Psoas muscle (tissue), 8 donors: ENCODE data around the gene EVI5L. TPM values are rescaled to one million over a fixed set of nuclear protein-coding genes. Genes with fewer than 3 reads are reported as not detected.

Experiments used
- ATAC-seq, 4 donors: fragments of 200-7000 bp; cut with Tn5 transposase; one replicate each; pipeline ENCODE4 v1.9.1; 2020; ENCODE audit warnings: moderate library complexity in 3 of 4, mild to moderate bottlenecking in 2 of 4
- DNase-seq, 2 donors: peaks; one replicate each; pipeline ENCODE4 v3.0.0-alpha.2; 2020
- H3K27ac ChIP-seq: fragments of 200-600 bp; one replicate; pipeline ENCODE4 v1.8.0; 2022
- H3K27me3 ChIP-seq, 3 donors: fragments of 200-600 bp in 1 of 3; one replicate each; pipeline versions ENCODE4 v1.6.1 to v1.8.0; 2013 to 2022; ENCODE audit warnings: low read length in 2 of 3, mild to moderate bottlenecking in 2 of 3, moderate library complexity in 1 of 3; ENCODE audit not compliant: insufficient read depth in 3 of 3
- H3K36me3 ChIP-seq, 2 donors: fragments of 200-600 bp in 1 of 2; one replicate each; pipeline versions ENCODE4 v1.6.1 to v1.8.0; 2013 to 2022; ENCODE audit warnings: low read depth in 1 of 2, mild to moderate bottlenecking in 1 of 2, moderate library complexity in 1 of 2; ENCODE audit not compliant: insufficient read depth in 1 of 2
- H3K4me1 ChIP-seq: fragments of 200-600 bp; one replicate; pipeline ENCODE4 v1.8.0; 2022
- H3K4me3 ChIP-seq: fragments of 200-600 bp; one replicate; pipeline ENCODE4 v1.8.0; 2022; ENCODE audit warnings: mild to moderate bottlenecking
- H3K9me3 ChIP-seq: fragments of 200-600 bp; one replicate; pipeline ENCODE4 v1.8.0; 2022
- WGBS, 3 donors: extraction: QIAGEN DNeasy Blood & Tissue Kit; methylation state at CpG; one replicate each; pipeline versions ENCODE4 v1.1.6 to v1.1.7; 2013; 5-methylcytosine and 5-hydroxymethylcytosine counted together
- intact Hi-C, 2 donors: fragments of 100-400 bp; cut with DNase I; formaldehyde crosslinking; loops; one replicate each; pipeline versions ENCODE4 v1.11.0 to v1.14.2; 2022
- polyA plus RNA-seq, 3 donors: library from polyadenylated mRNA; stranded (reverse); fragments of 200-250 nt; gene quantifications; one replicate each; pipeline ENCODE4 v1.2.3, GENCODE V29; 2013
- total RNA-seq, 4 donors: library from RNA; stranded (reverse); fragmentation: NEBNext Ultra II Directional in 2 of 4; extraction: Animal tissue kit (Norgen Biotek cat#: 25700) in 2 of 4; gene quantifications; one replicate each; pipeline versions ENCODE4 v1.2.1 to v1.2.4, GENCODE V29; 2021 to 2023
- TF ChIP-seq, protein P1 (sequence below): fragments of 200-600 bp; IDR thresholded peaks from one replicate; pipeline ENCODE4 v1.8.0; 2022; ENCODE audit warnings: antibody characterized with exemption
- donor health status: healthy with polysubstance abuse.
- donor health status: DM: no; HTN: no; CAD: no; lungs with moderate emphysema.
- donor health status: Bipolar disorder and iron deficiency.
- donor health status: healthy.
- donor health status: DM: yes; HTN: yes; CAD: no.
- donor health status: DM: no; HTN: no; CAD: no.
- donor health status: DM: no; HTN: no; CAD: no.
- donor health status: DM: yes; HTN: yes; CAD: no.

Gene EVI5L
- total and polyA plus RNA-seq, 7 donors = 5.8 to 25.9 (median 13.9) TPM

DNA sequence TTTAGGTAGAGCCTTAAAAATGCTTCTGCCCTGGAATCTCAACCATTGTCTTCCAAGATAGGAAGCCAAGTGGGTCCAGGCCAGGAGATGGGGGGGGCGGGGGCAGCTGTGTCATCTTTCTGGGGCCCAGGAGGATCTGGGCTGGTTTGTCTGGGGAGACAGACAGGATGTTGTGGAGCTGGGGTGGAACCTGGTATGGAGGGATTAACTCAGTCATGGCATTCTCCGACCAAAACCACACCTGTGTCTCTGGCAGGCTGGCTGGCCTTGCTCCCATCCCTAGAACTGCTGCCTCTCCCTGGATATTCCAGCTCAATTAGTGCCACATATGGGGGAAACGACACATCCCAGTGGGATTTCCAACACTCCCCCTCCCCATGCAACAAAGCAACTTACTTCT is 70.9 kb downstream of the EVI5L start:
- intact Hi-C loops = loop anchor here in 1 of 2 donors (5.0 kb wide), 1 partner anchor 931 kb away; the partner anchor contains the start of genes MBD3L1 and ZNF558
- Histone ChIP-seq H3K36me3 (peaks cover 0 to 4% of the 10 kb centered on the region in 2 donors), H3K27ac (no peak overlapping the region), H3K4me3 (no peak overlapping the region), H3K27me3 (no peaks in the 10 kb centered on the region), H3K9me3 (no peaks in the 10 kb centered on the region), H3K4me1 (peaks cover 23% of the 10 kb centered on the region)
- DNase-seq = no peak
- TF ChIP-seq, protein P1, sequence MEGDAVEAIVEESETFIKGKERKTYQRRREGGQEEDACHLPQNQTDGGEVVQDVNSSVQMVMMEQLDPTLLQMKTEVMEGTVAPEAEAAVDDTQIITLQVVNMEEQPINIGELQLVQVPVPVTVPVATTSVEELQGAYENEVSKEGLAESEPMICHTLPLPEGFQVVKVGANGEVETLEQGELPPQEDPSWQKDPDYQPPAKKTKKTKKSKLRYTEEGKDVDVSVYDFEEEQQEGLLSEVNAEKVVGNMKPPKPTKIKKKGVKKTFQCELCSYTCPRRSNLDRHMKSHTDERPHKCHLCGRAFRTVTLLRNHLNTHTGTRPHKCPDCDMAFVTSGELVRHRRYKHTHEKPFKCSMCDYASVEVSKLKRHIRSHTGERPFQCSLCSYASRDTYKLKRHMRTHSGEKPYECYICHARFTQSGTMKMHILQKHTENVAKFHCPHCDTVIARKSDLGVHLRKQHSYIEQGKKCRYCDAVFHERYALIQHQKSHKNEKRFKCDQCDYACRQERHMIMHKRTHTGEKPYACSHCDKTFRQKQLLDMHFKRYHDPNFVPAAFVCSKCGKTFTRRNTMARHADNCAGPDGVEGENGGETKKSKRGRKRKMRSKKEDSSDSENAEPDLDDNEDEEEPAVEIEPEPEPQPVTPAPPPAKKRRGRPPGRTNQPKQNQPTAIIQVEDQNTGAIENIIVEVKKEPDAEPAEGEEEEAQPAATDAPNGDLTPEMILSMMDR = no peak
- WGBS, 3 donors = 17 to 53% (median 38%) methylated on average over 3 of the region's 3 CpGs
- ATAC-seq = no peak

DNA sequence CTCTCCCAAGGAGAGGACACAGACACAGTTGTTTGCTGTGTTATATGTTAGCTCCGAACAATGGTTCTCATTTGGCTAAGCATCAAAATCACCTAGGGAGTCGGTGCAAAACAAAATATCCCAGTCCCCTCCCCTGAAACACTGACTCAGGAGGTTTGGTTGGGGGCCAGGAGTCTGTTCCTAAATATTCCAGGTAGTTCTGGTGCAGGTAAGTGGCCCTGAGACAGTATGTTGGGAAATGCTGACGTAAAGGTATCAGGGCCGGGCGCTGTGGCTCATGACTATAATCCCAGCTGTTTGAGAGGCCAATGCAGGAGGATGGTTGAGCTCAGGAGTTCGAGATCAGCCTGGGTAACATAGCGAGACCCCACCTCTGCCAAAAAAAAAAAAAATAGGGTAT is 71.3 kb downstream of the EVI5L start:
- Histone ChIP-seq H3K4me1 (peaks cover 23% of the 10 kb centered on the region), H3K4me3 (no peak overlapping the region), H3K9me3 (no peaks in the 10 kb centered on the region), H3K36me3 (peaks cover 0 to 8% of the 10 kb centered on the region in 2 donors), H3K27me3 (no peaks in the 10 kb centered on the region), H3K27ac (no peak overlapping the region)
- TF ChIP-seq, protein P1 = no peak
- intact Hi-C loops = loop anchor here in 1 of 2 donors (5.0 kb wide), 1 partner anchor 931 kb away; the partner anchor contains the start of genes MBD3L1 and ZNF558
- DNase-seq (no peak), ATAC-seq (no peak)
- 82 to 88% (median 82%) methylated on average over 7 of the region's 7 CpGs for WGBS, 3 donors

DNA sequence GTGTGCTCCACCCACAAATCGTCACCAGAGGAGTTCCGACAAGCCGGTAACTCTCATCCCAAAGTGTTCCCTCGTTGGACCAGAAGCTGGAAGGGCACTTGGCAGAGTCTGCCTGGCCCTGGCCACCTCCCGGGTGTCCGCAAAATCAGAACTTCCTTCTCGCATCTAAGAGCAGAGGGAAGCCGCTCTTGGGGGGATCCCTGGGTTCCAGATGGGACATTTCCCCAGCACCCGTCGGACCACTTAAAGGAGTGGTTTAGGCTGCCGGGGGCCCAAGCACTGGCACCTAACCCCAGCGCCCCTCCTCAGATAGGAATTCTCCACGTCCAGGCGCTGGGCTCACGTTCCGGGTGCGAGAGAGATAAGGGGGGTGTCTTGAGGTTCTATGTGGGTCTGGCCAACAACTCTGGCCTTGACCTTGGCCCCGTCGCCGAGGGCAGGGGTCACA is 72.8 kb downstream of the EVI5L start:
- intact Hi-C loops = loop anchor here in 1 of 2 donors (5.0 kb wide), 1 partner anchor 929 kb away; the partner anchor contains the start of genes MBD3L1 and ZNF558
- Histone ChIP-seq H3K27me3 (no peaks in the 10 kb centered on the region), H3K4me3 (peak overlapping the region; percentile 86), H3K27ac (peak overlapping the region; percentile 91), H3K9me3 (no peaks in the 10 kb centered on the region), H3K4me1 (peaks cover 27% of the 10 kb centered on the region), H3K36me3 (peaks cover 0 to 11% of the 10 kb centered on the region in 2 donors)
- DNase-seq (no peak), ATAC-seq (no peak)
- TF ChIP-seq, protein P1 = no peak
- 6 to 14% (median 9%) methylated on average over 20 of the region's 20 CpGs for WGBS, 3 donors

DNA sequence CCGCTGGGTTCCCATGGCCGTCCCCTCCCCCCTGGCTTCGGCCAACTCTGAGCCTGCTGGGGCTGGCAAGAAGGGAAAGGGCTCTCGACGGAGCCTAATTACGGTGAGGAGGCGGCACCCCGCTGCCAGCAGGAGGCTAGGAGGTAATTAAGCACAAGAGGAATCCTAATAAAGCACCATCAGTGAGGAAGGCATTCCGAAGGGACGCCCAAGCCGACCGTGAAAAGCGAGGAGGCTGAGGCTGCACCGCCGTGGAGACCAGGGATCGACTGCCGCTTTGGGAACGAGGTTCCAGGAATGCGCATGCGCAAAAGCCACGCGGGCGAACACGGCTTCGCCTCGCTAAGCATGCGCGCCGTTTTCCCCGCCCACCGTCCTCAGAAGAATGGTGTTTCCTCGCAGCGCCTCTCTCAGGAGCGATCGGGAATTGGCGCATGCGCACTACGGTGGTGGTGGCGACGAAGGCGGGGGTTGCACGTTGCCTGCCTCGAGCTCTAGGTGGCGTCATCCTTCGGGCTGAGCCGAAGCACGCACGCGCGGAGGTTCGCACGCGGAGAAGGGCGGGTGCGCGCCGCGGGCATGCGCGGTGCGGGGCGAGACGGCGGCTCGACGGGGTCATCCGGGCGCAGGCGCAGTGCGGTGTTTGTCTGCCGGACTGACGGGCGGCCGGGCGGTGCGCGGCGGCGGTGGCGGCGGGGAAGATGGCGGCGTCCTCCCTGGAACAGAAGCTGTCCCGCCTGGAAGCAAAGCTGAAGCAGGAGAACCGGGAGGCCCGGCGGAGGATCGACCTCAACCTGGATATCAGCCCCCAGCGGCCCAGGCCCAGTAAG is 73.4 kb downstream of the EVI5L start, which contains the start of gene MAP2K7:
MAP2K7 (plus strand) TSS at position 634 of the 830 bp plus-strand sequence; CDS start at position 702, 68 bp downstream.
- DNase-seq (peak; percentile 100), ATAC-seq (peak; percentile 91 to 94 (median 92))
- 0% methylated on average over 66 to 89 of the region's 89 CpGs for WGBS, 3 donors
- TF ChIP-seq, protein P1 = peak; percentile 34
- Histone ChIP-seq H3K27ac (peak within 1 kb of the TSS; percentile 91), H3K36me3 (peaks cover 0 to 11% of the 10 kb centered on the region in 2 donors), H3K9me3 (no peaks in the 10 kb centered on the region), H3K4me1 (peaks cover 27% of the 10 kb centered on the region), H3K27me3 (no peaks in the 10 kb centered on the region), H3K4me3 (peak within 1 kb of the TSS; percentile 86)
- intact Hi-C loops = loop anchor here in 1 of 2 donors (5.0 kb wide), 1 partner anchor 929 kb away; the partner anchor contains the start of genes MBD3L1 and ZNF558
